Gastroesophageal sphincter (tissue), 4 donors: ENCODE results near the gene ARID2. TPM values are rescaled to one million over a fixed set of nuclear protein-coding genes. Genes with fewer than 3 reads are reported as not detected.

Experiments
- ATAC-seq: fragments of 150-250 bp; one replicate; pipeline ENCODE4 v1.9.1; 2016; ENCODE audit warnings: mild to moderate bottlenecking, moderate library complexity
- H3K27ac ChIP-seq, 4 donors: fragments of 200-600 bp; sonication (generic) in 3 of 4; 1 replicate in 3 of 4; 2 replicates in 1 of 4; pipeline ENCODE4 v1.5.1; 2016 to 2019
- H3K27me3 ChIP-seq: fragments of 200-600 bp; sonication (generic); one replicate; pipeline ENCODE4 v1.5.1; 2019
- H3K36me3 ChIP-seq, 2 donors: fragments of 200-600 bp; sonication (generic); one replicate each; pipeline ENCODE4 v1.5.1; 2019; ENCODE audit warnings: control low read depth in 1 of 2
- H3K4me1 ChIP-seq, 3 donors: fragments of 200-600 bp; sonication (generic); 1 replicate in 2 of 3; 2 replicates in 1 of 3; pipeline ENCODE4 v1.5.1; 2016 to 2019; ENCODE audit warnings: control low read depth in 2 of 3
- H3K4me3 ChIP-seq, 2 donors: fragments of 200-600 bp; sonication (generic); one replicate each; pipeline ENCODE4 v1.5.1; 2019; ENCODE audit warnings: mild to moderate bottlenecking in 1 of 2, moderate library complexity in 1 of 2
- H3K9me3 ChIP-seq, 3 donors: fragments of 200-600 bp; sonication (generic); one replicate each; pipeline ENCODE4 v1.5.1; 2017 to 2019; ENCODE audit warnings: control low read depth in 2 of 3
- CTCF ChIP-seq, 4 experiments: fragments of 200-600 bp in 2 of 4; fragments of 450-650 bp in 2 of 4; sonication (generic) in 1 of 4; IDR thresholded peaks; one replicate each; pipeline ENCODE4 v1.5.1; 2017 to 2019; ENCODE audit warnings: antibody characterized with exemption in 4 of 4, mild to moderate bottlenecking in 2 of 4, moderate library complexity in 2 of 4
- EP300 ChIP-seq: sonication (generic); formaldehyde crosslinking; IDR thresholded peaks from one replicate; pipeline ENCODE4 v1.6.1; 2017; ENCODE audit warnings: antibody characterized with exemption, mild to moderate bottlenecking
- POLR2A ChIP-seq, 2 donors: fragments of 450-650 bp; IDR thresholded peaks; one replicate each; pipeline ENCODE4 v1.6.1; 2017; ENCODE audit warnings: antibody characterized with exemption in 2 of 2, mild to moderate bottlenecking in 2 of 2, moderate library complexity in 1 of 2
- POLR2AphosphoS5 ChIP-seq: sonication (generic); formaldehyde crosslinking; IDR thresholded peaks from one replicate; pipeline ENCODE4 v1.6.1; 2017; ENCODE audit warnings: antibody characterized with exemption
- WGBS, 2 donors: methylation state at CpG; one replicate each; pipeline ENCODE4 v1.1.5; 2018; ENCODE audit warnings: low coverage in 1 of 2; 5-methylcytosine and 5-hydroxymethylcytosine counted together
- total RNA-seq, 4 donors: library from RNA; depleted of rRNA; stranded (reverse); fragments of >200 nt; gene quantifications; one replicate each; pipeline ENCODE4 v1.1.0, GENCODE V29; 2016

The ARID2 gene
- total RNA-seq, 4 donors from 2014 or later: 28.9 to 49.0 (median 32.1) TPM

GRCh38 chr12:45768194-45768593 is 38.7 kb downstream of the ARID2 start:
- Histone ChIP-seq H3K27ac (no peak overlapping the region), H3K27me3 (no peaks in the 10 kb centered on the region), H3K9me3 (peaks cover 0 to 8% (median 0%) of the 10 kb centered on the region in 3 donors), H3K36me3 (no peaks in the 10 kb centered on the region), H3K4me1 (peaks cover 0 to 39% (median 0%) of the 10 kb centered on the region in 3 donors), H3K4me3 (no peak overlapping the region)
- TF ChIP-seq EP300: no peak
- TF ChIP-seq POLR2AphosphoS5: no peak
- TF ChIP-seq CTCF (IDR thresholded peaks at IDR 0.05): no peak
- TF ChIP-seq POLR2A (IDR thresholded peaks at IDR 0.05): no peak
- no peak for ATAC-seq
- WGBS, 2 donors: 57% methylated on average over 1 of the region's 1 CpG; no CpG with 5 or more reads in 1 of the 2 donors

- Histone ChIP-seq H3K36me3 (no peaks in the 10 kb centered on the region), H3K27me3 (no peaks in the 10 kb centered on the region), H3K4me3 (no peak overlapping the region), H3K27ac (no peak overlapping the region), H3K4me1 (peaks cover 4 to 47% (median 4%) of the 10 kb centered on the region in 3 donors), H3K9me3 (peaks cover 0 to 8% (median 0%) of the 10 kb centered on the region in 3 donors)
- WGBS, 2 donors: 71 to 87% methylated on average over 1 of the region's 1 CpG
- TF ChIP-seq POLR2AphosphoS5: no peak
- TF ChIP-seq POLR2A (IDR thresholded peaks at IDR 0.05): no peak
- TF ChIP-seq EP300: no peak
- no peak for TF ChIP-seq CTCF (IDR thresholded peaks at IDR 0.05)
- no peak for ATAC-seq
Observed at GRCh38 chr12:45773747-45774146, 44.2 kb downstream of the ARID2 start.

GRCh38 chr12:45774508-45775162 is 45.1 kb downstream of the ARID2 start:
- ATAC-seq: no peak
- H3K36me3 ChIP-seq: no peaks in the 10 kb centered on the region
- H3K4me1 ChIP-seq: peaks cover 4 to 47% (median 4%) of the 10 kb centered on the region in 3 donors
- no peak overlapping the region for H3K4me3 ChIP-seq
- H3K27me3 ChIP-seq: no peaks in the 10 kb centered on the region
- no peak for TF ChIP-seq CTCF (IDR thresholded peaks at IDR 0.05)
- peaks cover 0 to 6% (median 0%) of the 10 kb centered on the region in 3 donors for H3K9me3 ChIP-seq
- 56 to 60% methylated on average over 5 of the region's 5 CpGs for WGBS, 2 donors
- peak overlapping the region in 2 of 4 donors; percentile 33 to 51 for H3K27ac ChIP-seq

GRCh38 chr12:45775465-45775864 is 46.0 kb downstream of the ARID2 start:
- Histone ChIP-seq H3K36me3 (no peaks in the 10 kb centered on the region), H3K27me3 (no peaks in the 10 kb centered on the region), H3K4me3 (no peak overlapping the region), H3K27ac (peak overlapping the region in 2 of 4 donors; percentile 33 to 51), H3K9me3 (no peaks in the 10 kb centered on the region), H3K4me1 (peaks cover 4 to 47% (median 4%) of the 10 kb centered on the region in 3 donors)
- no peak for TF ChIP-seq CTCF (IDR thresholded peaks at IDR 0.05)
- no peak for TF ChIP-seq POLR2A (IDR thresholded peaks at IDR 0.05)
- TF ChIP-seq POLR2AphosphoS5: no peak
- no peak for TF ChIP-seq EP300
- WGBS, 2 donors: 62 to 100% methylated on average over 1 of the region's 1 CpG
- ATAC-seq: no peak

GRCh38 chr12:45775964-45776363 is 46.5 kb downstream of the ARID2 start:
- H3K4me1 ChIP-seq: peaks cover 4 to 47% (median 4%) of the 10 kb centered on the region in 3 donors
- H3K27me3 ChIP-seq: no peaks in the 10 kb centered on the region
- ATAC-seq: no peak
- no peaks in the 10 kb centered on the region for H3K36me3 ChIP-seq
- 13 to 24% methylated on average over 2 of the region's 2 CpGs for WGBS, 2 donors
- no peaks in the 10 kb centered on the region for H3K9me3 ChIP-seq
- TF ChIP-seq POLR2AphosphoS5 (no peak), EP300 (no peak), CTCF (IDR thresholded peaks at IDR 0.05) (no peak), POLR2A (IDR thresholded peaks at IDR 0.05) (no peak)
- H3K27ac ChIP-seq: peak overlapping the region in 2 of 4 donors; percentile 24 to 51
- no peak overlapping the region for H3K4me3 ChIP-seq
